Activated T-cell treated with anti-CD3 and anti-CD28 coated beads, Interleukin-2, amount 50 U/mL, for 72 hours (primary cell): ENCODE results near the gene MRTFA. TPM values are rescaled to one million over a fixed set of nuclear protein-coding genes. Genes with fewer than 3 reads are reported as not detected.
A peak's percentile ranks its signal among the peaks of the same experiment; 100 is the strongest.
"Not testable (repeated sequence)": the region's sequence is repeated elsewhere in the genome, so short reads cannot be mapped to it uniquely, and the experiment has no call there.

Experiments
- ATAC-seq, 2 donors: fragments of 150-1000 bp; cut with Tn5 transposase; replicated peaks in 1 of 2; 2 replicates each; pipeline ENCODE4 v1.10.0; 2021; ENCODE audit warnings: moderate library complexity in 2 of 2, mild to moderate bottlenecking in 1 of 2
- DNase-seq, 2 donors: peaks; one replicate each; pipeline ENCODE4 v3.0.0; 2021 to 2022; ENCODE audit warnings: mixed read lengths in 1 of 2
- H3K27ac Mint-ChIP-seq: one replicate; pipeline ENCODE4 v1.8.0; 2022; ENCODE audit warnings: mild to moderate bottlenecking, moderate library complexity, mixed read lengths
- H3K27me3 Mint-ChIP-seq: one replicate; pipeline ENCODE4 v1.8.0; 2022; ENCODE audit warnings: low read depth, mixed read lengths
- H3K36me3 Mint-ChIP-seq, 2 donors: one replicate each; pipeline ENCODE4 v1.8.0; 2022; ENCODE audit warnings: mixed read lengths in 2 of 2, mild to moderate bottlenecking in 1 of 2; ENCODE audit not compliant: insufficient read depth in 2 of 2
- H3K4me1 Mint-ChIP-seq: one replicate; pipeline ENCODE4 v1.8.0; 2022; ENCODE audit warnings: low read depth, mixed read lengths
- H3K4me3 Mint-ChIP-seq, 2 donors: one replicate each; pipeline ENCODE4 v1.8.0; 2022; ENCODE audit warnings: mild to moderate bottlenecking in 2 of 2, mixed read lengths in 2 of 2, moderate library complexity in 2 of 2
- H3K9me3 Mint-ChIP-seq, 2 donors: one replicate each; pipeline ENCODE4 v1.8.0; 2022; ENCODE audit warnings: mixed read lengths in 2 of 2
- total RNA-seq, 2 donors: library from RNA; stranded (reverse); gene quantifications; one replicate each; pipeline ENCODE4 v1.2.3, GENCODE V29; 2022

The MRTFA gene
- total RNA-seq, 2 donors from 2014 or later = 44.7 to 51.7 TPM

DNA sequence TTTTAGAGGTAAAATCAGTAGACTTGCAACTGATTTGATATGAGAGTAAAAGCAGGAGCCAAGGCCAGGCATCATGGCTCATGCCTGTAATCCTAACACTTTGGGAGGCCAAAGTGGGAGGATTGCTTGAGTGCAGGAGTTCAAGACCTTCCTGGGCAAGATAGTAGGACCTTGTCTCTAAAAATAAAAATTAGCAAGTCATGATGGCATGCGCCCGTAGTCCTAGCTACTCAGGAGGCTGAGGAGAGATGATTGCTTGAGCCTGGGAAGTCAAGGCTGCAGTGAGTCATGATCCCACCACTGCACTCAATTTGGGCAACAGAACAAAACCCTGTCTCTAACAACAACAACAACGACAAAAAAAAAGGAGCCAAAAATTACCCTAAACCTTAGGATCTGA is 252.6 kb downstream of the MRTFA start:
- peaks cover 0 to 3% of the 10 kb centered on the region in 2 donors for H3K36me3 Mint-ChIP-seq
- peak overlapping the region in 1 of 2 donors; percentile 7 for H3K4me3 Mint-ChIP-seq
- H3K9me3 Mint-ChIP-seq = no peaks in the 10 kb centered on the region
- DNase-seq = no peak
- H3K27me3 Mint-ChIP-seq = no peaks in the 10 kb centered on the region
- peaks cover 59% of the 10 kb centered on the region for H3K4me1 Mint-ChIP-seq
- H3K27ac Mint-ChIP-seq = peak overlapping the region; percentile 18
- ATAC-seq = no peak

DNA sequence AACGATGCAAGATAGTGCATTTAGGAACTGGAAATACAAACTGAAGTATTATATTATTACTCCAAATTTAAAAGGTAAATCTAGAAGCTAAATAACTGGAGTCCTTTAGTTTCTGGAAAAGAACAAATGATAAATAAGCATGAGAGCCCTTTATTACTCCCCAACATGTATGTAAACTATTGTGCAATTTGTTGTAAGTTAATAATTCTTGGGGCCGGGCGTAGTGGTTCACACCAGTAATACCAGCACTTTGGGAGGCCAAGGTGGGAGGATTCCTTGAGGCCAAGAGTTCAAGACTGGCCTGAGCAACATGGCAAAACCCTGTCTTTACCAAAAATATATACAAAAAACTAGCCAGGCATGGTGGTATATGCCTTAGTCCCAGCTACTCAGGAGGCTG is 255.1 kb downstream of the MRTFA start:
- Mint-ChIP-seq H3K4me1 (peaks cover 43% of the 10 kb centered on the region), H3K36me3 (no peaks in the 10 kb centered on the region), H3K4me3 (no peak overlapping the region), H3K27ac (no peak overlapping the region), H3K9me3 (no peaks in the 10 kb centered on the region), H3K27me3 (no peaks in the 10 kb centered on the region)
- ATAC-seq = no peak
- no peak for DNase-seq

DNA sequence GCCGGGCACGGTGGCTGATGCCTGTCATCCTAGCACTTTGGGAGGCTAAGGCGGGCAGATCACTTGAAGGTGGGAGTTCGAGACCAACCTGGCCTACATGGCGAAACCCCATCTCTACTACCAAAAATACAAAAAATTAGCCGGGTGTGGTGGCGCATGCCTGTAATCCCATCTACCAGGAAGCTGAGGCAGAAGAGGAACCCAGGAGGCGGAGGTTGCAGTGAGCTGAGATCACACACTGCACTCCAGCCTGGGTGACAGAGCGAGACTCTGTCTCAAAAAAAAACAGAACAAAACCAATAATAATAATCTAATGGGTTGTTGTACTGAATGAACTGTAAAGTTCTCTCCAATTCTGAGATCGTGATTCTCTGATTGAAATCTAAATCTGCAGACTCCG is 258.1 kb downstream of the MRTFA start:
- not testable (repeated sequence) for H3K9me3 Mint-ChIP-seq, H3K36me3 Mint-ChIP-seq, H3K27me3 Mint-ChIP-seq, H3K27ac Mint-ChIP-seq, DNase-seq, ATAC-seq, H3K4me3 Mint-ChIP-seq
- peaks cover 16% of the 10 kb centered on the region for H3K4me1 Mint-ChIP-seq

DNA sequence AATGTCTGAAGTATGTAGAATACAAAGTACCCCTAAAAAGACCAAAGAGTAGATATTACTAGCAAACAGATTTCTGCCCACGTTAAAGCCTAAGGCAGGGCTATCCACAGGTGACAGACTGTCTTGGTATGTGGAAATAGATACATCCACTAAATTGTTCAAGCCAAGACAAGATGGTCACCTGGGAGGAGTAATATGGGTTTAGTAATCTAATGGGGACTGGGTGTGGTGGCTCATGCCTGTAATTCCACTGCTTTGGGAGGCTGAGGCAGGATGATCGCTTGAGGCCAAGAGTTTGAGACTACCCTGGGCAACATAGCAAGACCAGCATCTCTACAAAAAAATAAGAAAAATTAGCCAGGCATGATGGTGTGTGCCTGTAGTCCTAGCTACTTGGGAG is 258.6 kb downstream of the MRTFA start:
- Mint-ChIP-seq H3K4me1 (peaks cover 11% of the 10 kb centered on the region), H3K4me3 (no peak overlapping the region), H3K27ac (no peak overlapping the region), H3K9me3 (no peaks in the 10 kb centered on the region), H3K36me3 (peaks cover 0 to 2% of the 10 kb centered on the region in 2 donors), H3K27me3 (no peaks in the 10 kb centered on the region)
- ATAC-seq (no peak), DNase-seq (no peak)

DNA sequence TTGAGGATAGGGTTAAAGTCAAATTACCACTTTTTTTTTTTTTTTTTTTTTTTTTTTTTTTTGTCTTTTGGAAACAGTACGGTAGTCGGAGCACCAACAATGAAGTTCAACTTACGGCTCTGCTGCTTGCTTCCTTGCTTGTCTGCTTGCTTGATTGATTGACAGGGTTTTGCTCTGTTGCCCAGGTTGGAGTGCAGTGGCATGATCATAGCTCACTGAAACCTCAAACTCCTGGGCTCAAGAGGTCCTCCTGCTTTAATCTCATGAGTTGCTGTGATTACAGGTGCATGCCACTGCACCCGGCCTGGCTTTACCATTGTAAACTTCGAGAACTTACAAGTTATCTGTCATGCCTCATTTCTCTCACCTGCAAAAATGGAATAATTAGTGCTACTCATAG is 260.4 kb downstream of the MRTFA start:
- no peak for DNase-seq
- H3K27ac Mint-ChIP-seq = no peak overlapping the region
- no peak for ATAC-seq
- H3K9me3 Mint-ChIP-seq = no peaks in the 10 kb centered on the region
- H3K4me1 Mint-ChIP-seq = peaks cover 13% of the 10 kb centered on the region
- H3K27me3 Mint-ChIP-seq = no peaks in the 10 kb centered on the region
- H3K36me3 Mint-ChIP-seq = peaks cover 0 to 7% of the 10 kb centered on the region in 2 donors
- no peak overlapping the region for H3K4me3 Mint-ChIP-seq

DNA sequence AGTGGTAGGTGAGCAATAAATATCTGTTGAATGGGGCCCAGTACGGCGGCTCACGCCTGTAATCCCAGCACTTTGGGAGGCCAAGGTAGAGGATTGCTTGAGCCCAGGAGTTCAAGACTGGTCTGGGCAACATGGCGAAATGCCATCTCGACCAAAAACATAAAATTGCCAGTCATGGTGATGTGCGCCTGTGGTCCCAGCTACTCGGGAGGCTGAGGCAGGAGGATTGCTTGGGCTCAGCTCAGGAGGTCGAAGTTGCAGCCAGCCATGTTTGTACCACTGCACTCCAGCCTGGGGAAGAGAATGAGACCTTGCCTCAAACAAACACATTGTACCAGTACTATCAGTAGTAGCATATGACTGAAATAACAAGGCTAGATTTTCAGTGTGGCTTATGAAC is 262.0 kb downstream of the MRTFA start:
- H3K36me3 Mint-ChIP-seq = peaks cover 0 to 7% of the 10 kb centered on the region in 2 donors
- H3K4me3 Mint-ChIP-seq = no peak overlapping the region
- H3K4me1 Mint-ChIP-seq = peaks cover 16% of the 10 kb centered on the region
- no peak for ATAC-seq
- H3K27ac Mint-ChIP-seq = no peak overlapping the region
- H3K27me3 Mint-ChIP-seq = no peaks in the 10 kb centered on the region
- no peak for DNase-seq
- H3K9me3 Mint-ChIP-seq = no peaks in the 10 kb centered on the region

DNA sequence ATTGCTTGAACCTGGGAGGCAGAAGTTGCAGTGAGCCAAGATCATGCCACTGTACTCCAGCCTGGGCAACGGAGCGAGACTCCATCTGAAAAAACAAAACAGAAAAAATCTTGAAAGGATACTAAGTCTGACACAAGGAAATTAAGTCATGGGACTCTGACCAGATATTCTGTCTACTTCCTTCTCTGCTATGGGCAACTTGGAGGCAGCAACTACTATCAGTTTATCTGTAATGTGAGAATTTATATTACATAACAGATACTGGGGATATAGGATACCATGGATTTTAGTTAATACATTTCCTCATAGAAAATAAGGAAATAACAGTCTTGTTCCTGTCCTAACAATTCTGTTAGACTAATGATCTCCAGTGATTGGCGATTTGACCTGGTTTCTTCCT is 267.7 kb downstream of the MRTFA start:
- H3K27ac Mint-ChIP-seq = no peak overlapping the region
- H3K4me3 Mint-ChIP-seq = no peak overlapping the region
- H3K27me3 Mint-ChIP-seq = no peaks in the 10 kb centered on the region
- H3K9me3 Mint-ChIP-seq = no peaks in the 10 kb centered on the region
- DNase-seq = no peak
- H3K4me1 Mint-ChIP-seq = peaks cover 22% of the 10 kb centered on the region
- no peak for ATAC-seq
- peaks cover 6 to 32% of the 10 kb centered on the region in 2 donors for H3K36me3 Mint-ChIP-seq

DNA sequence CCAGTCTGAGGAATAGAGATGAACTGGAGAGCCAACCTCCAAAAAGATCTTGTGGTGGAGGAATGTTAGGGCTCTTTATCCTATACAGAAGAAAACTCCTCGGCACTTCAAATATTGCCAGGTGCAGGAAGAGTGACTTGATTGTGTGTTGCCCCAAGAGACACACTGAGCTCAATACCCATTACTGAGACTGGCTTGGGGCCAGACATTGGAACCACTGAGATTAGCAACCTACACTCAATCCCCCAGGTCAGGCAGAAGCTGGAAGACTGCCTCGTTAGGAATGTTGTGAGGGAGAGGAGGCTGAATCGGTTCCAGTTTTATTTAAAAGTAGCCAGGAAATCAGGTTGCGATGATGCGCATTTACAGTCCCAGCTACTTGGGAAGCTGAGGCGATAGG is 268.5 kb downstream of the MRTFA start:
- ATAC-seq = no peak
- DNase-seq = no peak
- H3K4me3 Mint-ChIP-seq = no peak overlapping the region
- peaks cover 22% of the 10 kb centered on the region for H3K4me1 Mint-ChIP-seq
- no peaks in the 10 kb centered on the region for H3K9me3 Mint-ChIP-seq
- H3K36me3 Mint-ChIP-seq = peaks cover 6 to 33% of the 10 kb centered on the region in 2 donors
- no peaks in the 10 kb centered on the region for H3K27me3 Mint-ChIP-seq
- no peak overlapping the region for H3K27ac Mint-ChIP-seq

DNA sequence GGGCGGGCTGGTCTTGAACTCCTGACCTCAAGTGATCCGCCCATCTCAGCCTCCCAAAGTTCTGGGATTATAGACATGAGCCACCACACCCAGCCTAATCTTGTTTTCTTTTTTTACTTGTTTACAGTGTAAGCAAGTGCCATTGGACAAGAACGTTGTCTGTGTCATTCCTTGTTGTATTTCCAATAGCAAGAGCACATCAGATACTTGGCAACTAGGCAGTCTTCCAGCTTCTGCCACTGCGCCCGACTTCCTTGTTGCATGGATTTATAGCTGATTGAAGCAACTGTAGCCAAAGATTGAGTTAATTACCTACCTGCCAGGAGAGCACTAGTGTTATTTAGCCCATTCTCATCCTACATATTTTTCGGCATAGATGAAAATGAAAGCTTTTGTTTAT is 269.2 kb downstream of the MRTFA start:
- Mint-ChIP-seq H3K4me3 (no peak overlapping the region), H3K9me3 (no peaks in the 10 kb centered on the region), H3K4me1 (peaks cover 18% of the 10 kb centered on the region), H3K27ac (peak overlapping the region; percentile 40), H3K36me3 (peaks cover 9 to 36% of the 10 kb centered on the region in 2 donors), H3K27me3 (no peaks in the 10 kb centered on the region)
- DNase-seq (no peak), ATAC-seq (no peak)

DNA sequence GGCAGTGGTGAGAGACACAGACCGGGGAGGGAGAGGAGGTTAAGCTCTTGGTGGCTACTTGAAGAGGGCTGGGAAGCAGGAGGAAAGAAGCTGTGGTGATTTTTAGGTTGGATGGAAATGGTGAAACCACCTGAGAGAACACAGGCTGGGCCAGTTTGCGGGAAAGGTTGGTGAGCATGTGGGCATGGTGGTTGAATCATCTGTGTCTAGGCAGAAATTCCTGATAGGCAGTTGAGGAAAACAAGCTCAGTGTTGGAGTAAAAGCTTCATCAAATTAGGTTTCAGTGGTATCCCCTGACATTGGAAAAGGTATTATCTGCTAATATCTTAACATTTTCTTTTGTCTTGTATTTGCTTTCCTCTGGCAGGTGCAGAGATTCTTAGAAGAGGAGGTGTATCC is 270.5 kb downstream of the MRTFA start:
- H3K4me1 Mint-ChIP-seq = peaks cover 13% of the 10 kb centered on the region
- DNase-seq = no peak
- no peak for ATAC-seq
- H3K9me3 Mint-ChIP-seq = no peaks in the 10 kb centered on the region
- H3K27me3 Mint-ChIP-seq = no peaks in the 10 kb centered on the region
- no peak overlapping the region for H3K4me3 Mint-ChIP-seq
- H3K36me3 Mint-ChIP-seq = peaks cover 14 to 43% of the 10 kb centered on the region in 2 donors
- H3K27ac Mint-ChIP-seq = peak overlapping the region; percentile 6

DNA sequence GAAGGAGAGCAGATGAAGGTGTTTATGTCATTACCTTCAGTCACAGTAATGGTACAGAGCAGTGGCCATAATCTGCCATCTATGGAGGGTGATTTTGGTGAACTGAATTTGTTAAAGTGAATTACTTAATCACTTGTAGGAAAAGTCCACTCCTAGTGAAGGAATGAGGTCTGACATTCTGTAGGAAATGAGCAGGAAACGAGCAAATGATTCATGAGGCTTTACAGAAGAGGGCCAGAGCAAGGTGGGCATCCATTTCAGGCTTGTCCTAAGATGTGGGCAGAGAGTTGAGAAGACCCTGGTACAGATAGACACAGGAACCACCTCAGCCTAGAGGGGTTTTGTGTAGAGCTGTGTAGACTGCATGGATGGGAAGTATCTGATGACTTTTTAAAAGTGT is 272.1 kb downstream of the MRTFA start:
- H3K36me3 Mint-ChIP-seq = peaks cover 16 to 52% of the 10 kb centered on the region in 2 donors
- no peaks in the 10 kb centered on the region for H3K9me3 Mint-ChIP-seq
- no peak overlapping the region for H3K27ac Mint-ChIP-seq
- H3K27me3 Mint-ChIP-seq = no peaks in the 10 kb centered on the region
- no peak for ATAC-seq
- no peak for DNase-seq
- H3K4me3 Mint-ChIP-seq = no peak overlapping the region
- peaks cover 11% of the 10 kb centered on the region for H3K4me1 Mint-ChIP-seq

DNA sequence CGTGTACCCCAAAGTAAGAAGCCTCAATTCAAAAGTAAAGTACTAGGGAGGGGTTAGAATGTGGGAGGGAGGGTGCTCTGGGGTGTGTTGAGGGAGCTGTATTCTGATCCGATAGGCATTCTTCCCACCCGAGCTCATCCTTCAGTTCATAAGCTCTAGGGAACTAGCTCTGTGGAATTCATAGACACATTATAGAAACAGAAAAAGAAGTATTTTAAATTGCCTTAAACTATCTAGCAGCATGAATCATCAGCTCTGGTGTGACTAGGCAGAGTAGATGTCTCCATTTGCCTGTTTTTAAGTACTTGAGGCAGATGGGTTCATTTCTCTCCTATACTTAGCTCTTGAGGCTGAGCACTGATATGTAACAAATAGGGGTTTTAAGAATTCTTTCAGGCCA is 273.5 kb downstream of the MRTFA start:
- no peak for DNase-seq
- peaks cover 16% of the 10 kb centered on the region for H3K4me1 Mint-ChIP-seq
- H3K27me3 Mint-ChIP-seq = no peaks in the 10 kb centered on the region
- no peak overlapping the region for H3K27ac Mint-ChIP-seq
- H3K36me3 Mint-ChIP-seq = peaks cover 23 to 61% of the 10 kb centered on the region in 2 donors
- no peaks in the 10 kb centered on the region for H3K9me3 Mint-ChIP-seq
- ATAC-seq = no peak
- H3K4me3 Mint-ChIP-seq = no peak overlapping the region

DNA sequence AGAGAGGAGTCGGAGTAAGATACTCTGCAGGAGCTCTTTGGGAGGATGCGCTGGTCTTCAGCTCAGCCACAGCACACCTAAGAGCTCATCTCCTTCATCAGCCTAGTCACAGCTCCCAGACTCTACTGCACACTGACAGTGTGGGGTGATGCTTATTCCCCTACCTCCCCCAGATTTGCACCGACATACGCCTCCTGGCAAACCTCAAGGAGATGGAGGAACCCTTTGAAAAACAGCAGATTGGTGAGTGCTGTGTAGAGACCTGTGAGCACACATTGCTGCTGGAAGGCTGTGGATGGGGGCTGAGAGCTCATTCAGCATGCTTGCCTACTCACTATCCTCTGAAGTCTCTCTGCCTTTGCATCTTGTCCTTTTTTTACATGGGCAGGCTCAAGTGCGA is 275.4 kb downstream of the MRTFA start:
- H3K4me3 Mint-ChIP-seq = no peak overlapping the region
- H3K4me1 Mint-ChIP-seq = peaks cover 16% of the 10 kb centered on the region
- ATAC-seq = no peak
- no peak overlapping the region for H3K27ac Mint-ChIP-seq
- H3K27me3 Mint-ChIP-seq = no peaks in the 10 kb centered on the region
- peaks cover 24 to 63% of the 10 kb centered on the region in 2 donors for H3K36me3 Mint-ChIP-seq
- no peaks in the 10 kb centered on the region for H3K9me3 Mint-ChIP-seq
- no peak for DNase-seq
